Activated CD8-positive, alpha-beta memory T cell treated with anti-CD3 and anti-CD28 coated beads for 1 hour (primary cell): ENCODE data around the gene KCNJ14.

Experiments
- DNase-seq, 2 donors: peaks; one replicate each; pipeline ENCODE4 v3.0.0-alpha.2; 2020; ENCODE audit warnings: low read depth in 1 of 2; ENCODE audit errors: extremely low read depth in 1 of 2

KCNJ14 gene

GRCh38 chr19:48455171-48455907 lies at the start of gene KCNJ14:
TSS of gene KCNJ14 (plus strand) at chr19:48455574. CDS start at chr19:48461725, 6,151 bp downstream.
- DNase-seq, result no peak

DNA sequence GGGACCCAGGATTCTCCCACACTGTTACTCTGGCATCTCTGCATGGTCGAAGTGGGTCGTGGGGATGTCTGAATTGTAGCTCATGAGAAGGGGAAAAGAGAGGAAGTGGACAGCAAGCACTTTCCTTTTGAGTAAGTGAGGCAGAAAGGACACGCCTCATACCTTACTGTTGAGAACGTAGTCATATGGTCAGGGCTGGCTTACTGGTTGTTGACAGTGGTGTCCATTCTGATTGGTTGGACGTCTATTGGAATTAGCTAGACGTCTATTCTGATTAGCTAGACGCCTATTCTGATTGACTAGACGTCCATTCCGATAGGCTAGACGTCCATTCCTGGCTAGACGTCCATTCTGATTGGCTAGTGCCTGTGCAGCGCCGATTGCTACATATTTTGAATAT lies 49.5 kb upstream of the KCNJ14 start:
- DNase-seq, result no peak

GRCh38 chr19:48413879-48414587 lies 41.3 kb upstream of the KCNJ14 start:
- DNase-seq, result no peak

DNA sequence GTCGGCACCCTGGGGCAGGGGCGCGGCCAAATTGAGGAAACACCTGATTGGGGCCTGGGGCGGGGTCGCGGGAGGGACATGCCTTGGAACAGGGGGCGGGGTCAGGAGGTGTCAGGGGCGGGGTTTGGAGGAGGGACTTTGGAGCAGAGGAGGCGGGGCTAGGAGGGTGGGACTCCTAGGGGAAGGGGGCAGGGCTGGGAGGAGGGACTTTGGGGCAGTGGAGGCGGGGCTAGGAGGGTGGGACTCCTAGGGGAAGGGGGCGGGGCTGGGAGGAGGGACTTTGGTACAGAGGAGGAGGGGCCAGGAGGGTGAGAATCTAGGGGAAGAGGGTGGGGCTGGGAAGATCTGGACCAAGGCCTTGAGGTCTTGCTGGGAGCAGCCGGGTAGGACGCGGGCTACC lies 40.0 kb upstream of the KCNJ14 start:
- DNase-seq, result peak in 1 of 2 donors; percentile 41

GRCh38 chr19:48415806-48416221 lies 39.6 kb upstream of the KCNJ14 start:
- DNase-seq, result no peak

DNA sequence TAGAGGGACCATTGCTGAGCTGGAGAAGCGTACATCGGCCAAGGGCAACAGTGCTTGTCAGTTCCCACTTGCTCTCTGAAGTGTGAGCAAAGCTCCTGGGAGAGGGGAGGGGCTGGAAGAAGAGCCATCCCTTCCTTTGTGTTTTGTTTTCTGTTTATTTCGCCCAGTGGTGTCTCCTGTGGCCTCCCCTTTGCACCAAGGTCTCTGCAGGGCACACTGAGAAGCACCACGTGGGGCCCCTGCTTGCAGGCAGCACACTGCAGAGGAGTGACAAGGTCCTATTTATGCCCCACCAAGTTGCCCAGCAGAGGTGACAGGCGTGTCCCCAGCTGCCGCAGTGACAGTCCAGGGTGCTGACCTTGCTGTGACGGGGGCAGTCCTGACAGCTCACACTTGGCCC lies 38.0 kb upstream of the KCNJ14 start:
- DNase-seq, result no peak

- DNase-seq, result no peak
Observed at GRCh38 chr19:48418317-48419064, 36.9 kb upstream of the KCNJ14 start.

GRCh38 chr19:48419158-48419920 lies 36.0 kb upstream of the KCNJ14 start:
- peak in 1 of 2 donors; percentile 46 for DNase-seq

DNA sequence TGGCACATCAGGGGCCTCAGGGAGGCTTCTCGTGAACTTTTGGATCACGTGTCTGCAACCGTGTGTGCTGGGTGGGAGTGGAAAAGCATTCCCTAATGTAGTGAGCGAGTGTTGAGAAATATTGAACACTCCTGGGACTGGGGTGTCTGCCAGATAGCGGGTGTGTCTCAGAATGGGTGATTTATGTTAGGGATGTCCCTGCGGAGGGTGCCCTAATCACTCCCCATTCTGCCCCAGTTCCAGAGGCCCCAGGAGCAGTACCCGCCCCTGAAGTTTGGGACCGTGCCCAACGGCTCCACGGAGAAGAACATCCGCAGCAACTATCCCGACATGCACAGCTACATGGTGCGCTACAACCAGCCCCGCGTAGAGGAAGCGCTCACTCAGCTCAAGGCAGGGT lies 33.8 kb upstream of the KCNJ14 start:
- DNase-seq, result no peak

DNA sequence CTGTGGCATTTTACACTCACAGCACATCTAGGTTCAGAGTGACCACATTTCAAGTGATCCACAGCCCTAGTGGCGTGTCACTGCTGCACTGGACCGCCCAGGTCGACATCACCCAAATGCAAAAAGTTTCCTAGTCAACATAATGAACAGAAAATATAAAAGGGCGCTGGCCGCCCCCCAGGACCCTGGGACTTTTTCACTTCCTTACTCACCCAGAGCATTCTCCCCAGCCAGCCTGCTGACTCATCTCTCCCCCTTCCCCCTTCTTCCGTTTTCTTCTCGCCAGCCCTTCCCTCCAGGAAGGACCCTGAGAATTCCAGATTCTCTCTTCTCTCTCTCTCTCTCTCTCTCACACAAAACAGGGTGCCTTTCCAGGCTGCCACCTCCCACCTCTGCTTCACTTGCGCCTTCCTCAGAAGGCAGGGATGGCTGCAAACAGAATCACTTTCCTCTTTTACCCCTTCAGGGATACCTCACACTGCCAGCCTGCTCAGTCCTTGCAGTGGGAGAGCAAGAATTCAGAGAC lies 30.6 kb upstream of the KCNJ14 start:
- DNase-seq, result no peak

DNA sequence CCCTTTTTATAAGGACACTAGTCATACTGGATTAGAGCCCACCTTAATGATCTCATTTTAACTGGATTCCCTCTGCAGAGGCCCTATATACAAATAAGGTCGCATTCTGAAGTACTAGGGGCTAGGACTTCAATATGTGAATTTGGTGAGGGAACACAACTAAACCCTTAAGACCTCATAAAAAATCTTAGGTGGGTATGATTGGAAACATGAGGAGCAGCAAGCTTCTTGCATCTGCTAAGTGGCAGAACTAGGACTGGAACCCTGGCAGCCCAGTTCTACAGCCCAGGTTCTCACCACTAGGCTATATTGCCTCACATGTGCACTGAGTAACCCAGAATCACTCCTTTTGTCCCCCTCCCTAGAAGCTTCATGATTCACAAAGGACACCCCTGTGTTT lies 26.7 kb upstream of the KCNJ14 start:
- DNase-seq, result no peak

GRCh38 chr19:48433337-48433736 lies 22.0 kb upstream of the KCNJ14 start:
- no peak for DNase-seq

DNA sequence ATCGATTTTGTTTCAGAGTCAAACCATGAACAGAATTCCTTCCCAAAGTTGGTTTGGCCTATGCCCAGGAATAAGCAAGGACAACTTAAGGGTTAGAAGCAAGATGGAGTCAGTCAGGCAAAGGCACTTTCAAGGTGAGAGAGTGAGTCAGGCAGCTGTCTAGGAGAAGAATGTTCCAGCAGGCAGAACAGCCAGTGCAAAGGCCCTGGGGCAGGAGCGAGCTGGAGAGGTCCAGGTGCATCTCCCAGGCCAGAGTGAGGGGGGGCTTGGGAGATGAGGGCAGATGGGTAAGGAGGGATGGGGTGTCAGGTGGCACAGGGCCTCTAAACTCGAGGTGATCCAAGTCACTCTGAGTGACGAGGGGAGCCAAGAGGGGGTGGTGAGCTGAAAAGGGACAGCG lies 18.8 kb upstream of the KCNJ14 start:
- DNase-seq, result no peak

- DNase-seq, result no peak
Observed at GRCh38 chr19:48441360-48442050, 13.9 kb upstream of the KCNJ14 start.

- DNase-seq, result no peak
Observed at GRCh38 chr19:48442116-48443035, 13.0 kb upstream of the KCNJ14 start.

DNA sequence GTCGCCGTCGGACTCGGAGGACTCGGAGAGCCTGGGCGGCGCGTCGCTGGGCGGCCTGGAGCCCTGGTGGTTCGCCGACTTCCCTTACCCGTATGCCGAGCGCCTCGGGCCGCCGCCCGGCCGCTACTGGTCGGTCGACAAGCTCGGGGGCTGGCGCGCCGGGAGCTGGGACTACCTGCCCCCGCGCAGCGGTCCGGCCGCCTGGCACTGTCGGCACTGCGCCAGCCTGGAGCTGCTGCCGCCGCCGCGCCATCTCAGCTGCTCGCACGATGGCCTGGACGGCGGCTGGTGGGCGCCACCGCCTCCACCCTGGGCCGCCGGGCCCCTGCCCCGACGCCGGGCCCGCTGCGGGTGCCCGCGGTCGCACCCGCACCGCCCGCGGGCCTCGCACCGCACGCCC lies 12.1 kb upstream of the KCNJ14 start:
- no peak for DNase-seq

DNA sequence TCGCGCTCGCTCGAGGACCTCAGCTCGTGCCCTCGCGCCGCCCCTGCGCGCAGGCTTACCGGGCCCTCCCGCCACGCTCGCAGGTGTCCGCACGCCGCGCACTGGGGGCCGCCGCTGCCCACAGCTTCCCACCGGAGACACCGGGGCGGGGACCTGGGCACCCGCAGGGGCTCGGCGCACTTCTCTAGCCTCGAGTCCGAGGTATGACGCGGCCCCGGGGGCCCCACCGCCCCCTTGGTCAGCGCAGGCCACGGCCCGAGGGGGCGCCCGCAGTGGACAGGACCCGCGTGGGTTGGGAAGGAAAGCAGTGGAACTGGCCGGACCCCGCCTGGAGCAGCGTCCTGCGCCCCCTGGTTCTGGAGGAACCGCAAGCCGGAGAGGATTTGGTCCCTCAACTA lies 11.6 kb upstream of the KCNJ14 start:
- no peak for DNase-seq

GRCh38 chr19:48444129-48444935 lies 11.0 kb upstream of the KCNJ14 start:
- no peak for DNase-seq

GRCh38 chr19:48444936-48445200 lies 10.5 kb upstream of the KCNJ14 start:
- no peak for DNase-seq
